Brain microvascular endothelial cell (primary cell): ENCODE data around the gene MS4A10.

Source experiments
- DNase-seq: peaks from one replicate; pipeline ENCODE4 v3.0.0-alpha.2; 2020
- H3K27ac ChIP-seq: fragments of 250-450 bp; sonication (Bioruptor Pico); 2 replicates; pipeline ENCODE4 v1.5.1; 2020; ENCODE audit warnings: mild to moderate bottlenecking, moderate library complexity
- H3K27me3 ChIP-seq: fragments of 250-450 bp; sonication (Bioruptor Pico); replicated peaks from 2 replicates; pipeline ENCODE4 v1.5.1; 2020; ENCODE audit warnings: mild to moderate bottlenecking
- H3K36me3 ChIP-seq: fragments of 250-450 bp; sonication (Bioruptor Pico); replicated peaks from 2 replicates; pipeline ENCODE4 v1.5.1; 2020; ENCODE audit warnings: mild to moderate bottlenecking
- H3K4me3 ChIP-seq: 2 replicates; pipeline ENCODE4 v1.5.1; 2011; ENCODE audit warnings: low read depth, mild to moderate bottlenecking, control low read depth, low read length, moderate library complexity
- CTCF ChIP-seq: IDR thresholded peaks from 2 replicates; pipeline ENCODE4 v1.5.1; 2011; ENCODE audit warnings: low read depth, mild to moderate bottlenecking, moderate library complexity, low read length, control low read depth, inconsistent platforms; ENCODE audit errors: missing control alignments
- in situ Hi-C: cut with HindIII; loops from 2 replicates; pipeline ENCODE4 v1.10.0; 2017; ENCODE audit warnings: low sequenced_read_pairs, low pct_ligation_motif_present

MS4A10 gene

GRCh38 chr11:60803273-60803936 lies 18.3 kb downstream of the MS4A10 start:
- no peak for TF ChIP-seq CTCF
- Histone ChIP-seq H3K27me3 (peaks cover 5% of the 10 kb centered on the region), H3K4me3 (no peak overlapping the region), H3K36me3 (no peaks in the 10 kb centered on the region), H3K27ac (no peak overlapping the region)
- DNase-seq = no peak
- in situ Hi-C loops = no loop called here

GRCh38 chr11:60809249-60809648 lies 24.1 kb downstream of the MS4A10 start:
- DNase-seq = no peak
- no peak for TF ChIP-seq CTCF
- Histone ChIP-seq H3K27ac (no peak overlapping the region), H3K4me3 (no peak overlapping the region), H3K36me3 (no peaks in the 10 kb centered on the region), H3K27me3 (no peaks in the 10 kb centered on the region)
- in situ Hi-C loops = no loop called here

- H3K4me3 ChIP-seq = no peak overlapping the region
- TF ChIP-seq CTCF = no peak
- in situ Hi-C loops = no loop called here
- H3K27me3 ChIP-seq = no peaks in the 10 kb centered on the region
- no peak for DNase-seq
- H3K36me3 ChIP-seq = no peaks in the 10 kb centered on the region
- H3K27ac ChIP-seq = no peak overlapping the region
These were observed 24.6 kb downstream of the MS4A10 start for GRCh38 chr11:60809691-60810090.

GRCh38 chr11:60810151-60810550 lies 25.0 kb downstream of the MS4A10 start:
- in situ Hi-C loops = no loop called here
- Histone ChIP-seq H3K27ac (no peak overlapping the region), H3K27me3 (no peaks in the 10 kb centered on the region), H3K36me3 (no peaks in the 10 kb centered on the region), H3K4me3 (no peak overlapping the region)
- TF ChIP-seq CTCF = no peak
- DNase-seq = no peak

- in situ Hi-C loops = no loop called here
- Histone ChIP-seq H3K27me3 (no peaks in the 10 kb centered on the region), H3K36me3 (no peaks in the 10 kb centered on the region), H3K27ac (no peak overlapping the region), H3K4me3 (no peak overlapping the region)
- DNase-seq = no peak
- no peak for TF ChIP-seq CTCF
These were observed 25.4 kb downstream of the MS4A10 start for GRCh38 chr11:60810569-60810968.

- TF ChIP-seq CTCF = no peak
- Histone ChIP-seq H3K36me3 (no peaks in the 10 kb centered on the region), H3K4me3 (no peak overlapping the region), H3K27me3 (no peaks in the 10 kb centered on the region), H3K27ac (no peak overlapping the region)
- DNase-seq = no peak
- in situ Hi-C loops = no loop called here
These were observed 28.2 kb downstream of the MS4A10 start for GRCh38 chr11:60813324-60813723.
